ENCODE measurements around the gene CHCHD3. TPM values are rescaled to one million over a fixed set of nuclear protein-coding genes. Genes with fewer than 3 reads are reported as not detected.
"Not testable (repeated sequence)": the region's sequence is repeated elsewhere in the genome, so short reads cannot be mapped to it uniquely, and the experiment has no call there.

The CHCHD3 gene
- total RNA-seq, 6 experiments from 2014 or later: 51.3 to 70.0 (median 65.7) TPM

- peaks cover 33% of the 10 kb centered on the region for H3K4me1 Mint-ChIP-seq (ENCODE audit: low read depth)
- H3K4me3 Mint-ChIP-seq: no peak overlapping the region
- DNase-seq: no peak
- H3K27ac Mint-ChIP-seq: no peak overlapping the region
- peaks cover 14% of the 10 kb centered on the region for H3K36me3 Mint-ChIP-seq (ENCODE audit: low read depth)
- H3K9me3 Mint-ChIP-seq: no peaks in the 10 kb centered on the region
- H3K27me3 Mint-ChIP-seq (ENCODE audit: insufficient read depth): no peaks in the 10 kb centered on the region
- no peak for TF ChIP-seq CTCF (IDR thresholded peaks at IDR 0.05)
These were observed 112.4 kb downstream of the CHCHD3 start for GRCh38 chr7:132969520-132969919.

GRCh38 chr7:132967470-132967848 is 114.4 kb downstream of the CHCHD3 start:
- DNase-seq; H3K36me3 Mint-ChIP-seq (ENCODE audit: low read depth); H3K9me3 Mint-ChIP-seq; H3K27me3 Mint-ChIP-seq (ENCODE audit: insufficient read depth): not testable (repeated sequence)
- peaks cover 33% of the 10 kb centered on the region for H3K4me1 Mint-ChIP-seq (ENCODE audit: low read depth)
- peak overlapping the region; percentile 86; the same call in 1 of the 2 replicates for H3K27ac Mint-ChIP-seq
- peak overlapping the region; percentile 35; the same call in 1 of the 2 replicates for H3K4me3 Mint-ChIP-seq

- no peaks in the 10 kb centered on the region for H3K9me3 Mint-ChIP-seq
- H3K4me1 Mint-ChIP-seq (ENCODE audit: low read depth): peaks cover 33% of the 10 kb centered on the region
- no peaks in the 10 kb centered on the region; the same call in none of the 2 replicates for H3K36me3 Mint-ChIP-seq (ENCODE audit: low read depth)
- H3K27me3 Mint-ChIP-seq (ENCODE audit: insufficient read depth): no peaks in the 10 kb centered on the region
- peak overlapping the region; percentile 86 for H3K27ac Mint-ChIP-seq
- peak; percentile 33 for DNase-seq
- H3K4me3 Mint-ChIP-seq: peak overlapping the region; percentile 35
- no peak for TF ChIP-seq CTCF (IDR thresholded peaks at IDR 0.05)
These were observed 115.0 kb downstream of the CHCHD3 start for GRCh38 chr7:132966754-132967469.

GRCh38 chr7:132965951-132966350 is 115.9 kb downstream of the CHCHD3 start:
- no peaks in the 10 kb centered on the region; the same call in none of the 2 replicates for H3K36me3 Mint-ChIP-seq (ENCODE audit: low read depth)
- TF ChIP-seq CTCF (IDR thresholded peaks at IDR 0.05): no peak
- no peak for DNase-seq
- peak overlapping the region; percentile 8; the same call in 1 of the 2 replicates for H3K27ac Mint-ChIP-seq
- H3K9me3 Mint-ChIP-seq: no peaks in the 10 kb centered on the region
- H3K27me3 Mint-ChIP-seq (ENCODE audit: insufficient read depth): no peaks in the 10 kb centered on the region
- no peak overlapping the region for H3K4me3 Mint-ChIP-seq
- H3K4me1 Mint-ChIP-seq (ENCODE audit: low read depth): peaks cover 33% of the 10 kb centered on the region

- Mint-ChIP-seq H3K4me3 (no peak overlapping the region), H3K9me3 (no peaks in the 10 kb centered on the region), H3K36me3 (ENCODE audit: low read depth) (no peaks in the 10 kb centered on the region; the same call in none of the 2 replicates)
These were observed 117.0 kb downstream of the CHCHD3 start for GRCh38 chr7:132964876-132965275.

More at GRCh38 chr7:132964876-132965275, 117.0 kb downstream of the CHCHD3 start:
- H3K27ac Mint-ChIP-seq: no peak overlapping the region
- no peak for DNase-seq
- TF ChIP-seq CTCF (IDR thresholded peaks at IDR 0.05): no peak
- no peaks in the 10 kb centered on the region for H3K27me3 Mint-ChIP-seq (ENCODE audit: insufficient read depth)
- peaks cover 33% of the 10 kb centered on the region for H3K4me1 Mint-ChIP-seq (ENCODE audit: low read depth)

Measured in HFFc6 (cell line).